B cell (primary cell): ENCODE data around the gene ANKS4B. TPM values are rescaled to one million over a fixed set of nuclear protein-coding genes. Genes with fewer than 3 reads are reported as not detected.
"Not testable (repeated sequence)": the region's sequence is repeated elsewhere in the genome, so short reads cannot be mapped to it uniquely, and the experiment has no call there.

ENCODE experiments used
- ATAC-seq: fragments of 200-7000 bp; cut with Tn5 transposase; one replicate; pipeline ENCODE4 v1.10.0; 2021; ENCODE audit warnings: low read depth, mild to moderate bottlenecking, moderate number of reproducible peaks, moderate library complexity
- CTCF ChIA-PET: fragments of 350-600 bp; sonication (Branson Sonifier 250); formaldehyde crosslinking; loops from one replicate; lab custom pipeline; 2021; ENCODE audit warnings: antibody characterized with exemption, inconsistent platforms; lab: Charles Lee
- POLR2A ChIA-PET: fragments of 350-600 bp; sonication (Branson Sonifier 250); formaldehyde crosslinking; loops from one replicate; lab custom pipeline; 2021; ENCODE audit warnings: antibody characterized with exemption; lab: Charles Lee
- DNase-seq: peaks from one replicate; pipeline ENCODE4 v3.0.0; 2013
- H2AFZ ChIP-seq: 2 replicates; pipeline ENCODE4 v1.6.1; 2012; ENCODE audit warnings: mild to moderate bottlenecking, low read depth, low read length; ENCODE audit not compliant: insufficient read depth, poor library complexity, severe bottlenecking
- H3K27ac ChIP-seq, 2 donors: 1 replicate in 1 of 2; 2 replicates in 1 of 2; pipeline ENCODE4 v1.5.1; 2012 to 2013; ENCODE audit warnings: low read length in 2 of 2, mild to moderate bottlenecking in 2 of 2, moderate library complexity in 1 of 2
- H3K27me3 ChIP-seq, 4 experiments: fragments of 200-600 bp in 1 of 4; sonication (generic) in 1 of 4; replicated peaks in 1 of 4; 1 replicate in 2 of 4; 2 replicates in 2 of 4; pipeline versions ENCODE4 v1.6.1 to v1.7.0; 2013 to 2016; ENCODE audit warnings: low read length in 3 of 4, mild to moderate bottlenecking in 2 of 4, mixed read lengths in 1 of 4, moderate library complexity in 1 of 4; ENCODE audit not compliant: insufficient read depth in 4 of 4, control insufficient read depth in 3 of 4; ENCODE audit errors: control extremely low read depth in 1 of 4
- H3K36me3 ChIP-seq, 2 experiments: replicated peaks in 1 of 2; 1 replicate in 1 of 2; 2 replicates in 1 of 2; pipeline versions ENCODE4 v1.6.1 to v1.7.1; 2013; ENCODE audit warnings: low read length in 1 of 2; ENCODE audit not compliant: insufficient read depth in 2 of 2, control insufficient read depth in 1 of 2; ENCODE audit errors: control extremely low read depth in 1 of 2, extremely low read depth in 1 of 2
- H3K4me1 ChIP-seq, 2 donors: fragments of 200-600 bp in 1 of 2; sonication (generic) in 1 of 2; 1 replicate in 1 of 2; 2 replicates in 1 of 2; pipeline versions ENCODE4 v1.5.1 to v1.6.1; 2013 to 2017; ENCODE audit warnings: low read length in 2 of 2; ENCODE audit not compliant: control insufficient read depth in 2 of 2, insufficient read depth in 2 of 2
- H3K4me2 ChIP-seq: replicated peaks from 2 replicates; pipeline ENCODE3; 2012; ENCODE audit warnings: mild to moderate bottlenecking, low read depth, low read length; ENCODE audit not compliant: poor library complexity, severe bottlenecking
- H3K4me3 ChIP-seq, 5 experiments: fragments of 200-600 bp in 1 of 5; sonication (generic) in 1 of 5; 1 replicate in 3 of 5; 2 replicates in 2 of 5; pipeline versions ENCODE4 v1.5.1 to v1.7.0; 2011 to 2016; ENCODE audit warnings: low read length in 4 of 5, mild to moderate bottlenecking in 4 of 5, low read depth in 2 of 5, control low read depth in 1 of 5, moderate library complexity in 1 of 5; ENCODE audit not compliant: insufficient read depth in 1 of 5; ENCODE audit errors: control extremely low read depth in 1 of 5, extremely low read depth in 1 of 5
- H3K79me2 ChIP-seq: fragments of 200-600 bp; sonication (generic); one replicate; pipeline ENCODE4 v1.6.0; 2016; ENCODE audit warnings: low read length; ENCODE audit not compliant: control insufficient read depth, insufficient read depth
- H3K9ac ChIP-seq: fragments of 200-600 bp; sonication (generic); 2 replicates; pipeline ENCODE4 v1.6.1; 2017; ENCODE audit warnings: mild to moderate bottlenecking, low read length, moderate library complexity
- H3K9me3 ChIP-seq, 3 donors: one replicate each; pipeline versions ENCODE4 v1.6.1 to v1.7.1; 2013; ENCODE audit warnings: low read length in 2 of 3; ENCODE audit not compliant: control insufficient read depth in 2 of 3, insufficient read depth in 1 of 3; ENCODE audit errors: control extremely low read depth in 1 of 3
- H4K20me1 ChIP-seq: 2 replicates; pipeline ENCODE4 v1.6.0; 2012; ENCODE audit warnings: mild to moderate bottlenecking, low read length; ENCODE audit not compliant: insufficient read depth, control insufficient read depth, poor library complexity, severe bottlenecking
- H3K27ac Mint-ChIP-seq: one replicate; pipeline ENCODE4 v1.8.0; 2021; ENCODE audit warnings: mixed read lengths
- H3K27me3 Mint-ChIP-seq: one replicate; pipeline ENCODE4 v1.8.0; 2021; ENCODE audit warnings: mixed read lengths
- H3K4me1 Mint-ChIP-seq: one replicate; pipeline ENCODE4 v1.8.0; 2021; ENCODE audit warnings: mixed read lengths
- H3K4me3 Mint-ChIP-seq: one replicate; pipeline ENCODE4 v1.8.0; 2021; ENCODE audit warnings: mixed read lengths
- H3K9me3 Mint-ChIP-seq: one replicate; pipeline ENCODE4 v1.8.0; 2022; ENCODE audit warnings: mixed read lengths; ENCODE audit not compliant: insufficient read depth
- CTCF ChIP-seq: fragments of 200-600 bp; IDR thresholded peaks from one replicate; pipeline ENCODE4 v1.8.0; 2022; ENCODE audit warnings: antibody characterized with exemption, mild to moderate bottlenecking
- EZH2 ChIP-seq: IDR thresholded peaks from 2 replicates; pipeline ENCODE4 v1.6.1; 2012; ENCODE audit warnings: borderline replicate concordance, low read depth, mild to moderate bottlenecking, moderate library complexity, low read length; ENCODE audit not compliant: insufficient read depth, poor library complexity, severe bottlenecking
- WGBS: methylation state at CpG from one replicate; pipeline ENCODE4 v1.1.5; 2013; ENCODE audit warnings: missing lambda C conversion rate; ENCODE audit not compliant: insufficient coverage; 5-methylcytosine and 5-hydroxymethylcytosine counted together
- intact Hi-C: fragments of 100-400 bp; cut with micrococcal nuclease; formaldehyde crosslinking; loops from one replicate; pipeline ENCODE4 v1.10.0; 2022
- polyA plus RNA-seq: library from polyadenylated mRNA; depleted of rRNA; stranded (reverse); fragments of >200 nt; gene quantifications from 2 replicates; pipeline ENCODE4 v1.2.3, GENCODE V29; 2012
- total RNA-seq, 2 donors: library from RNA; stranded (reverse); fragments of 120-200 nt in 1 of 2; gene quantifications; 1 replicate in 1 of 2; 2 replicates in 1 of 2; pipeline versions ENCODE4 v1.2.3 to v1.2.4, GENCODE V29; 2013 to 2022

ANKS4B gene
- total and polyA plus RNA-seq, 2 donors (not counting 1 experiment from before 2014, with no cell fraction given) = not detected

- no peaks in the 10 kb centered on the region for H3K4me1 ChIP-seq
- no peak overlapping the region for H3K4me3 Mint-ChIP-seq
- no peak overlapping the region for H3K27ac ChIP-seq
- intact Hi-C loops = no loop called here
- no peak overlapping the region for H3K27ac Mint-ChIP-seq
- ATAC-seq (no peak), DNase-seq (no peak)
- TF ChIP-seq CTCF = no peak
- no peak for TF ChIP-seq EZH2
- no CpG with 5 or more reads among the region's 2 CpGs for WGBS
- no peaks in the 10 kb centered on the region for H3K9me3 Mint-ChIP-seq
- H3K36me3 ChIP-seq = no peaks in the 10 kb centered on the region
- no peak overlapping the region for H3K9ac ChIP-seq
- no peaks in the 10 kb centered on the region for H3K4me1 Mint-ChIP-seq
- CTCF ChIA-PET = no interaction called here
- H3K9me3 ChIP-seq = no peaks in the 10 kb centered on the region
- H3K27me3 ChIP-seq = peaks cover 0 to 3% (median 0%) of the 10 kb centered on the region in 4 experiments
- POLR2A ChIA-PET = no interaction called here
- no peaks in the 10 kb centered on the region for H3K79me2 ChIP-seq
- H3K4me3 ChIP-seq = no peak overlapping the region
- no peak overlapping the region for H3K4me2 ChIP-seq
- H4K20me1 ChIP-seq = no peaks in the 10 kb centered on the region
- peaks cover 6% of the 10 kb centered on the region for H3K27me3 Mint-ChIP-seq
- H2AFZ ChIP-seq = no peak overlapping the region
Measured at GRCh38 chr16:21242756-21243155, 9.3 kb downstream of the ANKS4B start.

- DNase-seq (no peak), ATAC-seq (no peak)
- Mint-ChIP-seq H3K27ac (no peak overlapping the region), H3K4me3 (no peak overlapping the region), H3K9me3 (no peaks in the 10 kb centered on the region), H3K4me1 (peaks cover 2% of the 10 kb centered on the region), H3K27me3 (peaks cover 12% of the 10 kb centered on the region)
- H3K79me2 ChIP-seq = no peaks in the 10 kb centered on the region
- TF ChIP-seq CTCF (no peak), EZH2 (no peak)
- H3K36me3 ChIP-seq = no peaks in the 10 kb centered on the region
- no peak overlapping the region for H3K4me3 ChIP-seq
- ChIA-PET CTCF (no interaction called here), POLR2A (no interaction called here)
- H3K27ac ChIP-seq = no peak overlapping the region
- WGBS = 67% methylated on average over 1 of the region's 7 CpGs
- intact Hi-C loops = no loop called here
- no peaks in the 10 kb centered on the region for H4K20me1 ChIP-seq
- H3K4me1 ChIP-seq = peaks cover under 1 to 1% of the 10 kb centered on the region in 2 donors
- H3K9ac ChIP-seq = no peak overlapping the region
- H3K27me3 ChIP-seq = peaks cover 0 to 4% (median 1%) of the 10 kb centered on the region in 4 experiments
- H3K4me2 ChIP-seq = no peak overlapping the region
- H3K9me3 ChIP-seq = no peaks in the 10 kb centered on the region
- no peak overlapping the region for H2AFZ ChIP-seq
Measured at GRCh38 chr16:21244518-21245215, 11.2 kb downstream of the ANKS4B start.

GRCh38 chr16:21248179-21248578 is 14.7 kb downstream of the ANKS4B start:
- ATAC-seq, H3K9me3 Mint-ChIP-seq, H3K79me2 ChIP-seq, H3K9me3 ChIP-seq, H3K27me3 ChIP-seq, H3K4me2 ChIP-seq, H3K27ac Mint-ChIP-seq, CTCF ChIA-PET, H3K4me3 Mint-ChIP-seq, H3K36me3 ChIP-seq, H3K9ac ChIP-seq, H4K20me1 ChIP-seq, DNase-seq, H3K4me3 ChIP-seq, H3K27ac ChIP-seq, H2AFZ ChIP-seq, POLR2A ChIA-PET, intact Hi-C loops: not testable (repeated sequence)
- peaks cover 12 to 14% of the 10 kb centered on the region in 2 donors for H3K4me1 ChIP-seq
- Mint-ChIP-seq H3K4me1 (peaks cover 13% of the 10 kb centered on the region), H3K27me3 (peaks cover 27% of the 10 kb centered on the region)
- WGBS = 83% methylated on average over 1 of the region's 4 CpGs
